CD4-positive, alpha-beta T cell (primary cell): ENCODE measurements around the gene CCND1. TPM values are rescaled to one million over a fixed set of nuclear protein-coding genes. Genes with fewer than 3 reads are reported as not detected.

Source experiments
- ATAC-seq: fragments of 200-7000 bp; cut with Tn5 transposase; one replicate; pipeline ENCODE4 v1.10.0; 2022; ENCODE audit warnings: mild to moderate bottlenecking; ENCODE audit not compliant: poor library complexity
- CTCF ChIA-PET: fragments of 350-600 bp; sonication (Branson Sonifier 250); formaldehyde crosslinking; loops from one replicate; lab custom pipeline; 2021; ENCODE audit warnings: antibody characterized with exemption, inconsistent platforms; lab: Charles Lee
- POLR2A ChIA-PET: fragments of 350-600 bp; sonication (Branson Sonifier 250); formaldehyde crosslinking; loops from one replicate; lab custom pipeline; 2021; ENCODE audit warnings: antibody characterized with exemption, inconsistent platforms; lab: Charles Lee
- DNase-seq, 14 experiments: peaks; one replicate each; pipeline ENCODE4 v3.0.0-alpha.2; 2013 to 2020; ENCODE audit warnings: mixed read lengths in 2 of 14
- H3K27ac ChIP-seq, 2 donors: one replicate each; pipeline versions ENCODE4 v1.5.1 to v1.7.0; 2013; ENCODE audit warnings: low read length in 2 of 2, low read depth in 1 of 2, mild to moderate bottlenecking in 1 of 2
- H3K27me3 ChIP-seq, 2 experiments: 1 replicate in 1 of 2; 2 replicates in 1 of 2; pipeline versions ENCODE4 v1.6.1 to v1.7.0; 2013; ENCODE audit warnings: low read length in 2 of 2, control low read depth in 1 of 2, mild to moderate bottlenecking in 1 of 2, moderate library complexity in 1 of 2; ENCODE audit not compliant: insufficient read depth in 2 of 2, control insufficient read depth in 1 of 2
- H3K36me3 ChIP-seq: one replicate; pipeline ENCODE4 v1.6.1; 2013; ENCODE audit warnings: low read length, control low read depth; ENCODE audit not compliant: insufficient read depth
- H3K4me1 ChIP-seq: one replicate; pipeline ENCODE4 v1.6.1; 2013; ENCODE audit warnings: low read length, control low read depth; ENCODE audit not compliant: insufficient read depth
- H3K4me3 ChIP-seq: one replicate; pipeline ENCODE4 v1.5.1; 2013; ENCODE audit warnings: mild to moderate bottlenecking, low read length, moderate library complexity
- H3K9me3 ChIP-seq, 2 experiments: 1 replicate in 1 of 2; 2 replicates in 1 of 2; pipeline versions ENCODE4 v1.6.1 to v1.7.0; 2013; ENCODE audit warnings: low read length in 2 of 2, mild to moderate bottlenecking in 2 of 2, control low read depth in 1 of 2, moderate library complexity in 1 of 2; ENCODE audit not compliant: control insufficient read depth in 1 of 2, insufficient read depth in 1 of 2
- H3K27ac Mint-ChIP-seq: one replicate; pipeline ENCODE4 v1.8.0; 2020; ENCODE audit warnings: mixed read lengths
- H3K27me3 Mint-ChIP-seq: one replicate; pipeline ENCODE4 v1.8.0; 2021; ENCODE audit warnings: mixed read lengths
- H3K36me3 Mint-ChIP-seq: one replicate; pipeline ENCODE4 v1.8.0; 2021; ENCODE audit warnings: low read depth, mixed read lengths
- H3K4me1 Mint-ChIP-seq: one replicate; pipeline ENCODE4 v1.8.0; 2021; ENCODE audit warnings: low read depth, mixed read lengths
- H3K4me3 Mint-ChIP-seq: one replicate; pipeline ENCODE4 v1.8.0; 2020; ENCODE audit warnings: mild to moderate bottlenecking, mixed read lengths
- H3K9me3 Mint-ChIP-seq: one replicate; pipeline ENCODE4 v1.8.0; 2020; ENCODE audit warnings: mixed read lengths
- intact Hi-C, 2 experiments: fragments of 100-400 bp; cut with DNase I in 1 of 2; cut with micrococcal nuclease in 1 of 2; formaldehyde crosslinking; loops; one replicate each; pipeline versions ENCODE4 v1.15.1 to v1.9.0; 2023 to 2025; cut with DNase I, micrococcal nuclease
- total RNA-seq, 174 experiments: library from RNA in 2 of 174; stranded (reverse) in 2 of 174; gene quantifications; one replicate each; pipeline ENCODE4 v1.2.3 and lab custom pipeline; 2021 to 2026
- TF ChIP-seq, protein P1 (sequence below): fragments of 200-600 bp; IDR thresholded peaks from one replicate; pipeline ENCODE4 v1.8.0; 2022; ENCODE audit warnings: antibody characterized with exemption, mild to moderate bottlenecking

The CCND1 gene
- total RNA-seq, 2 experiments from 2014 or later, result 1.7 to 2.4 TPM

DNA sequence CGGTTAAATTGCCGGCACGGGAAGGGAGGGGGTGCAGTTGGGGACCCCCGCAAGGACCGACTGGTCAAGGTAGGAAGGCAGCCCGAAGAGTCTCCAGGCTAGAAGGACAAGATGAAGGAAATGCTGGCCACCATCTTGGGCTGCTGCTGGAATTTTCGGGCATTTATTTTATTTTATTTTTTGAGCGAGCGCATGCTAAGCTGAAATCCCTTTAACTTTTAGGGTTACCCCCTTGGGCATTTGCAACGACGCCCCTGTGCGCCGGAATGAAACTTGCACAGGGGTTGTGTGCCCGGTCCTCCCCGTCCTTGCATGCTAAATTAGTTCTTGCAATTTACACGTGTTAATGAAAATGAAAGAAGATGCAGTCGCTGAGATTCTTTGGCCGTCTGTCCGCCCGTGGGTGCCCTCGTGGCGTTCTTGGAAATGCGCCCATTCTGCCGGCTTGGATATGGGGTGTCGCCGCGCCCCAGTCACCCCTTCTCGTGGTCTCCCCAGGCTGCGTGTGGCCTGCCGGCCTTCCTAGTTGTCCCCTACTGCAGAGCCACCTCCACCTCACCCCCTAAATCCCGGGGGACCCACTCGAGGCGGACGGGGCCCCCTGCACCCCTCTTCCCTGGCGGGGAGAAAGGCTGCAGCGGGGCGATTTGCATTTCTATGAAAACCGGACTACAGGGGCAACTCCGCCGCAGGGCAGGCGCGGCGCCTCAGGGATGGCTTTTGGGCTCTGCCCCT, 529 bp upstream of the CCND1 start:
- TF ChIP-seq, protein P1, sequence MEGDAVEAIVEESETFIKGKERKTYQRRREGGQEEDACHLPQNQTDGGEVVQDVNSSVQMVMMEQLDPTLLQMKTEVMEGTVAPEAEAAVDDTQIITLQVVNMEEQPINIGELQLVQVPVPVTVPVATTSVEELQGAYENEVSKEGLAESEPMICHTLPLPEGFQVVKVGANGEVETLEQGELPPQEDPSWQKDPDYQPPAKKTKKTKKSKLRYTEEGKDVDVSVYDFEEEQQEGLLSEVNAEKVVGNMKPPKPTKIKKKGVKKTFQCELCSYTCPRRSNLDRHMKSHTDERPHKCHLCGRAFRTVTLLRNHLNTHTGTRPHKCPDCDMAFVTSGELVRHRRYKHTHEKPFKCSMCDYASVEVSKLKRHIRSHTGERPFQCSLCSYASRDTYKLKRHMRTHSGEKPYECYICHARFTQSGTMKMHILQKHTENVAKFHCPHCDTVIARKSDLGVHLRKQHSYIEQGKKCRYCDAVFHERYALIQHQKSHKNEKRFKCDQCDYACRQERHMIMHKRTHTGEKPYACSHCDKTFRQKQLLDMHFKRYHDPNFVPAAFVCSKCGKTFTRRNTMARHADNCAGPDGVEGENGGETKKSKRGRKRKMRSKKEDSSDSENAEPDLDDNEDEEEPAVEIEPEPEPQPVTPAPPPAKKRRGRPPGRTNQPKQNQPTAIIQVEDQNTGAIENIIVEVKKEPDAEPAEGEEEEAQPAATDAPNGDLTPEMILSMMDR, result no peak
- Histone ChIP-seq H3K4me3 (peak overlapping the region; percentile 64), H3K4me1 (peaks cover 59% of the 10 kb centered on the region), H3K9me3 (peaks cover 0 to 28% of the 10 kb centered on the region in 2 experiments), H3K36me3 (no peaks in the 10 kb centered on the region), H3K27ac (no peak overlapping the region), H3K27me3 (peaks cover 52 to 60% of the 10 kb centered on the region in 2 experiments)
- intact Hi-C loops, result loop anchor here in 1 of 2 experiments (10.0 kb wide), 1 partner anchor 676 kb away; no protein-coding TSS in a partner anchor
- Mint-ChIP-seq H3K27me3 (peaks cover 56% of the 10 kb centered on the region), H3K27ac (no peak overlapping the region), H3K36me3 (no peaks in the 10 kb centered on the region), H3K4me1 (peaks cover 46% of the 10 kb centered on the region), H3K9me3 (no peaks in the 10 kb centered on the region), H3K4me3 (peak overlapping the region; percentile 79)
- peak in 2 of 14 experiments; percentile 32 for DNase-seq
- POLR2A ChIA-PET, result interaction anchor here (3.5 kb wide), 1 partner anchor 344 kb away, joined by 21 read pairs; no protein-coding TSS in a partner anchor
- CTCF ChIA-PET, result no interaction called here
- no peak for ATAC-seq

DNA sequence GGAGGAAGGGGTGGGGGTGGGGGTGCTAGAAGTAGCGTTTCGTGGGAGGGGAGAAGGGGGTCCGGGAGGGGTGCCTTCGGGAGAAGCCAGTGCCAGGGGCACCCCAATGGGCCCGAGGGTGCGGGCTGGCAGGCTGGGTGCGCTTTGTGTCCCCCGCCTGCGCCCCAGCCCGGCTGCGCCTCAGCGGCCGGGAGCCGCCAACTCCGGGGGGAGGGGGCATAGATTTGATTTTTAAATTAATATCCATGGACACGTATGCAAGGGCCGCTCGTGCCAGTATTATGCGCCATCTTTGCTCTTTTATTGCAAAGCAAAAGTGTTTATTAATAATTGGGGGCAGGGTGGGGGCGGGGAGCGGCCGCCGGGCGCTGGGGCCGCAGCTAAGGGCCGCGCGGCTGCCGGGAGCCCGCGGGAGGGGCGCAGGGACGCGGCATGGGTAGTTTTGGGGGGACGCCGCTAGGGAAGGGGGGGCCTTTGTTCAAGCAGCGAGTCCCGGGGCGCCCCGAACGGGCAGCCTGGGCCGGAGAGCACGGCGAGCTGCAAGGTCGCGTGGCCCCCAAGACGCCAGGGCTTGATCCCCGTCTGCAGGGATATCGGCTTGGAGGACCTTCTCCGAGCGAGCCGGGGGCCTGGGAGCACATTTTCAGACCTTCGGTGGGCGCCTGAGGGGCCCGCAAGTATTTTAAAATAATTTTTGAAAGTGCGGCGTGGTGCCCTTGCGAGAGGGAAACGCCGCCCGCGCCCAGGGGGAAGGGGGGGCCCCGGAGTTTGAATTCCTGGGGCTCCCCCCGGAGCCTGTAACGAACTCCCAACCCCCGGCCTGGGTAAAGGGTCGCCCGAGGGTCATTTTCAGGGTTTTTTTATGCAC, 959 bp downstream of the CCND1 start:
- ChIA-PET CTCF (interaction anchor here (1.8 to 1.9 kb wide), 2 partner anchors 33 to 349 kb away, joined by 4 to 10 read pairs; partner anchors contain the start of genes LTO1 and MYEOV), POLR2A (interaction anchor here (1.3 to 3.5 kb wide), 2 partner anchors 345 to 541 kb away, joined by 3 to 21 read pairs; no protein-coding TSS in a partner anchor)
- H3K36me3 Mint-ChIP-seq, result no peaks in the 10 kb centered on the region
- peak overlapping the region; percentile 94 for H3K4me3 Mint-ChIP-seq
- peaks cover 55% of the 10 kb centered on the region for H3K4me1 ChIP-seq
- H3K27ac Mint-ChIP-seq, result no peak overlapping the region
- no peak overlapping the region for H3K27ac ChIP-seq
- TF ChIP-seq, protein P1, result no peak
- H3K36me3 ChIP-seq, result no peaks in the 10 kb centered on the region
- peaks cover 44% of the 10 kb centered on the region for H3K27me3 Mint-ChIP-seq
- ATAC-seq (no peak), DNase-seq (peak in 3 of 14 experiments; percentile 18 to 33 (median 30))
- peaks cover 0 to 28% of the 10 kb centered on the region in 2 experiments for H3K9me3 ChIP-seq
- peak overlapping the region; percentile 64 for H3K4me3 ChIP-seq
- H3K27me3 ChIP-seq, result peaks cover 41 to 45% of the 10 kb centered on the region in 2 experiments
- no peaks in the 10 kb centered on the region for H3K9me3 Mint-ChIP-seq
- intact Hi-C loops, result loop anchor here in 1 of 2 experiments (10.0 kb wide), 1 partner anchor 677 kb away; no protein-coding TSS in a partner anchor
- H3K4me1 Mint-ChIP-seq, result peaks cover 40% of the 10 kb centered on the region

DNA sequence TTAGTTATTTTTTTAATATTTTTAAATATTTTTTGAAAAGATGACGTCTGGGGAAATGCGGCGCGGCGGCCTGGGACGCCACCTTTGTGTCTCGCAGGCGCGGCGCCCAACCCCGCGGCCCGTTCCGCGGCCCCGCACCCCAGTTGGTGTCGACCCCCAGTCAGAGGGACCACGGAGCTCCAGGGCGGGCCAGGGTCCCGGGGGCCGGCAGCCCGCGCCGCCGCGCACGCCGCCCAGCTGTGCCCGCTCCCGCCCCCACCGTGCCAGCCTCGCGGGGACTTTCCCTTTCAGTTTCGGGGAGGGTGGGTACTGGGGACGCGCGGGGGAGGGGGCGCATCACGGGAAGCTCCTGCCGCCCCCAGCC, 1.6 kb downstream of the CCND1 start:
- TF ChIP-seq, protein P1, result no peak
- POLR2A ChIA-PET, result interaction anchor here (1.1 to 3.5 kb wide), 3 partner anchors 28 to 542 kb away, joined by 3 to 21 read pairs (median 3); no protein-coding TSS in a partner anchor
- Histone ChIP-seq H3K36me3 (no peaks in the 10 kb centered on the region), H3K27ac (no peak overlapping the region), H3K4me1 (peaks cover 49% of the 10 kb centered on the region), H3K9me3 (peaks cover 0 to 22% of the 10 kb centered on the region in 2 experiments), H3K4me3 (peak overlapping the region; percentile 64), H3K27me3 (peaks cover 35 to 39% of the 10 kb centered on the region in 2 experiments)
- CTCF ChIA-PET, result interaction anchor here (1.3 to 1.9 kb wide), 3 partner anchors 33 to 542 kb away, joined by 4 to 10 read pairs (median 9); partner anchors contain the start of genes LTO1 and MYEOV
- Mint-ChIP-seq H3K27ac (no peak overlapping the region), H3K4me3 (no peak overlapping the region), H3K27me3 (peaks cover 39% of the 10 kb centered on the region), H3K36me3 (no peaks in the 10 kb centered on the region), H3K9me3 (no peaks in the 10 kb centered on the region), H3K4me1 (peaks cover 36% of the 10 kb centered on the region)
- intact Hi-C loops, result loop anchor here in 1 of 2 experiments (10.0 kb wide), 1 partner anchor 678 kb away; no protein-coding TSS in a partner anchor
- DNase-seq, result peak in 10 of 14 experiments; percentile 17 to 73 (median 44)
- ATAC-seq, result peak; percentile 45
